Adrenal gland (tissue), 5 donors: Measurements from ENCODE around the gene RIT2.

Source experiments
- POLR2A ChIP-seq, 2 donors: fragments of 450-650 bp; IDR thresholded peaks; one replicate each; pipeline ENCODE4 v1.6.1; 2017; ENCODE audit warnings: antibody characterized with exemption in 2 of 2, mild to moderate bottlenecking in 2 of 2, moderate library complexity in 1 of 2
- TF ChIP-seq, protein P1 (sequence below), 6 experiments: fragments of 450-650 bp in 4 of 6; fragments of 200-600 bp in 2 of 6; sonication (generic) in 1 of 6; IDR thresholded peaks; 1 replicate in 5 of 6; 2 replicates in 1 of 6; pipeline versions ENCODE4 v1.5.1 to v1.8.0; 2016 to 2021; ENCODE audit warnings: antibody characterized with exemption in 6 of 6, mild to moderate bottlenecking in 2 of 6, moderate library complexity in 1 of 6
- donor health status: DM: no; HTN: no; CAD: no.

DNA sequence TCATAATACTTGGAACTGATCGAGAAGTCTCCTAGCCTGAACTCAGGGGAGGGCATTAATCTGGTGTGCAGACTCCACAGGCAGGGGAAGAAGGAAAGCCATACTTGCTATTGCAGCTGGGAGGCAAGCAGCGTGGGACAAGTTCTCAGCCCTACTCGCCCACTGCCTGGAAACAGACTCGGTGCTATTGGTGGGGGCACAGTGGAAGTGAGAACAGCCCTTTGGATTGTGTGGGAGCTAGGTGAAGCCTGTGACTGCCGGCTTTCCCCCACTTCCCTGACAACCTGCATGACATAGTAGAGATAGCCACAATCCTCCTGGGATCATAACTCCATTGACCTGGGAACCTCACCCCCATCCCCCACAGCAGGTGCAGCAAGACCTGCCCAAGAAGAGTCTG lies 301.3 kb downstream of the RIT2 start:
- no peak for TF ChIP-seq POLR2A (IDR thresholded peaks at IDR 0.05)
- TF ChIP-seq, protein P1, sequence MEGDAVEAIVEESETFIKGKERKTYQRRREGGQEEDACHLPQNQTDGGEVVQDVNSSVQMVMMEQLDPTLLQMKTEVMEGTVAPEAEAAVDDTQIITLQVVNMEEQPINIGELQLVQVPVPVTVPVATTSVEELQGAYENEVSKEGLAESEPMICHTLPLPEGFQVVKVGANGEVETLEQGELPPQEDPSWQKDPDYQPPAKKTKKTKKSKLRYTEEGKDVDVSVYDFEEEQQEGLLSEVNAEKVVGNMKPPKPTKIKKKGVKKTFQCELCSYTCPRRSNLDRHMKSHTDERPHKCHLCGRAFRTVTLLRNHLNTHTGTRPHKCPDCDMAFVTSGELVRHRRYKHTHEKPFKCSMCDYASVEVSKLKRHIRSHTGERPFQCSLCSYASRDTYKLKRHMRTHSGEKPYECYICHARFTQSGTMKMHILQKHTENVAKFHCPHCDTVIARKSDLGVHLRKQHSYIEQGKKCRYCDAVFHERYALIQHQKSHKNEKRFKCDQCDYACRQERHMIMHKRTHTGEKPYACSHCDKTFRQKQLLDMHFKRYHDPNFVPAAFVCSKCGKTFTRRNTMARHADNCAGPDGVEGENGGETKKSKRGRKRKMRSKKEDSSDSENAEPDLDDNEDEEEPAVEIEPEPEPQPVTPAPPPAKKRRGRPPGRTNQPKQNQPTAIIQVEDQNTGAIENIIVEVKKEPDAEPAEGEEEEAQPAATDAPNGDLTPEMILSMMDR (IDR thresholded peaks at IDR 0.05): no peak
